Stimulated activated CD8-positive, alpha-beta memory T cell treated with anti-CD3 and anti-CD28 coated beads, Interleukin-7, amount 100 ng/mL, for 24 hours (primary cell): ENCODE results near the gene MSH5.
"Not testable (repeated sequence)": the region's sequence is repeated elsewhere in the genome, so short reads cannot be mapped to it uniquely, and the experiment has no call there.

Experiments
- DNase-seq: peaks from one replicate; pipeline ENCODE4 v3.0.0-alpha.2; 2020; ENCODE audit warnings: low read depth

MSH5 gene

DNA sequence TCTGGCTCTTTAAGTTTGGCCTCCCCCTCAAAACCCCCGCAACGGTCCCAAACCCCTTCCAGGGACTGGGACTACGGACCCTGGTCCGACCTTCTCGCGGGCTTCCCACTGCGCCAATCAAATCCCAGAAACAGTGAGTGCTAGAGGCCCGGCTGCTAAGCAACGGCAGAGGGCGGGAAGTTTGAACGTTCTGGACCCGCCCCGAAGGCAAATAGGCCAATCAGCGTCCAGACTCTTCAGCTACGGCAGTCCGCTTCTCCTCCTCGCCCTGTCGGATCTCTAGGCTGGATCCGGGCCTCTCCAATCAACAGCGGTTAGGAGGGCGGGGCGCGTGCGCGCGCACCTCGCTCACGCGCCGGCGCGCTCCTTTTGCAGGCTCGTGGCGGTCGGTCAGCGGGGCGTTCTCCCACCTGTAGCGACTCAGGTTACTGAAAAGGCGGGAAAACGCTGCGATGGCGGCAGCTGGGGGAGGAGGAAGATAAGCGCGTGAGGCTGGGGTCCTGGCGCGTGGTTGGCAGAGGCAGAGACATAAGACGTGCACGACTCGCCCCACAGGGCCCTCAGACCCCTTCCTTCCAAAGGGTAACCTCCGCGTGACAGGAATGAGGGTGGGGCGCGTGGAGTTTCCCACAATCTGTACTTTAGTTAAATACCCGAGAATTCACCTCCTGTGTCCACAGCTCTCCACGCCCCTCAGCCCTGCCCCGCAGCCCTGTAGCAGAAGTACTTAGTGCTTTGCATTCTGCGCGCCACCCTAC, at the start of gene MSH5:
MSH5 (plus strand) TSS at position 367 of the 758 bp plus-strand sequence. CDS start 462 bp downstream, outside the sequence.
- peak; percentile 94 for DNase-seq

DNA sequence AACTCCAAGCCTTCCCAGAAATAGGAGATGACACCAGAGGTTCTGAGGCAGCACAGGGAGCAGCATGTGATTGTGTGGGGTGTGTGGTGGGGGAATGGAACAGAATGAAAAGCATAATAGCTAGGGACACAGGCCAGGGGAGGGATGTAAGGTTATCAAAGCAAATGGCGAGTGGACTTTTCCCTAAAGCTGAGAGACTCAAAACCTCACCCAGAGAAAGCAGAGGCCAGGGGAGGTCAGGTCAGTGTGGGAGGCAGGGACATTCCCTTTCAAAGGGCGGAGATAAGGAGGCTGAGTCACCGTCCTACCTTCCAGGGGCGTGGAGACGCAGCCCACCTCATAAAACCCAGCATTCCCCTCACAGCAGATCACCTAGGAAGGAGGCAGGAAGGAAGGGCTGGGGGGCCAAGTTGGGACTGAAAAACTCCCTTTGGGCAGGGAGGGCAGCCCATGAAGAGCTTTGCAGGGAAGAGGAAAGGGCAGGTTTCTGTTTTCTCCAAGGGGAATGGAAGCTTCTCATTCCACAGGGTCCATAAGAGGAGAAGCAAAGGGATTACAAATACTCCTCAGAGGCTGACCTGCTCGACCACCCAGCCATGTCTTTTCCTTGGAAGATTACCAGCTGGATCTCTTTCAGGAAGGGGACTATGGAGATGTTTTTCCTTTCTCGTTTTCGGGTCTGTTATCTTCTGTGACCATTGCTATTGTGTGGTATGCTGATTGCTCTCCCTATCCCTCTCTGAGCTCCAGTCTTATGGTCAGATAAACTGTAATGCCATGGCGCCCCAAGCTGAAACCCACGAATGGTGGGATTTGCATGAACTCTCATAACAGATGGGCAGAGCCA, 49.4 kb upstream of the MSH5 start:
- DNase-seq = no peak

DNA sequence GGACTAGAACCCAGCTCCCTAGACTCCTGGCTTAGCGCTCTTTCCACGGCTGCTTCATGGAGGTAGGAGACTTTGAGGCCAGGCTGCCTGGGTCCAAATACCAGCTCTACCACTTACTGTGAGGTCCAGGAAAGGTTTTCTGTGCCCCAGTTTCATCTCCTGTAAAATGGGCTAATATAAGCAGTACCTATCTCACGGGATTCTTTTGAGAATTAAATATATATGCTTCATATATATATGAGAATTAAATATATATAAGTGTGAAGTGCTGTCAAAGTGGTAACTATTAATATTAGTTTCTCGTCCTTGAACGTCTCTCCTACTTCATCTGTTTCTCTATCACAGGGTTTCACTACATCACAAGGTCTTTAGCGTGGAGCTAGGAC, 48.7 kb upstream of the MSH5 start:
- DNase-seq = no peak

- no peak for DNase-seq
These were observed 48.2 kb upstream of the MSH5 start for GRCh38 chr6:31691564-31692108.

DNA sequence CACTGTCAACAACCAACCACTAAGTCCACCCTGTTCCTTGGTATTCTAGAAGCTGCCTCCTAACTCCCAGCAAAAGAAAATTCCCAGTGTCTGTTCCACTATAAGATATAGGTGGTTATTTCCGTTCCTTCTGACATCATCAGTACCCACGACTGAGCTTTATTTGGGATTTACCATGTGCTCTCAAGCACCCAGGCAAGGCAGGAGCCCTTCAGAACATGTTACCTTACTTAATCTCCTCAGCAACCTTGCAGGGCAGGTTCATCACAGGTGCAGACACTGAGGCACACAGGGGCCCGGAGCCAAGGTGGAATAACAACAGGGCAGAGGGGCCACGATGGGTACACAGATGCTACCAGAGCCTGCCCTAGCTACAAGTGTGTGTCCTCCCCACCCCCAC, 47.5 kb upstream of the MSH5 start:
- DNase-seq = no peak

DNA sequence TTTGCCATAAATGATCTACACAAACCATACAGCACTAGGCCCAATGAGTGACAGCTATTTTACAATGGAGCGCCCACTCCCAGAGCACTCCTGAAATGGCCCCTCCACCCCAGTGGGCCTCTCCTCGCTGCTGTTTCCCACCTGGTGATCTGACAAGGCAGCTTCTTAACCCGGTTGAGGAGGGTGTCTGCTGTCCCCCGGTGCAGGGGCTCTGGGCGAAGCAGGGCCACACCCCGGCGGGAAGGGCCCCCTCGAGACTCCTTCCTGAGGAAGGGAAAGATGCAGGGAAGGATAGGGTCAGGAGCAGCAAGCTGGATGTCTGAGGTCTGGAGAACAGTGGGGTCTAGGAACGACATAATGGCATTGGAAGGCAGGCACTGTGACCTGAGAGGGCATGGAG, 46.9 kb upstream of the MSH5 start:
- no peak for DNase-seq

DNA sequence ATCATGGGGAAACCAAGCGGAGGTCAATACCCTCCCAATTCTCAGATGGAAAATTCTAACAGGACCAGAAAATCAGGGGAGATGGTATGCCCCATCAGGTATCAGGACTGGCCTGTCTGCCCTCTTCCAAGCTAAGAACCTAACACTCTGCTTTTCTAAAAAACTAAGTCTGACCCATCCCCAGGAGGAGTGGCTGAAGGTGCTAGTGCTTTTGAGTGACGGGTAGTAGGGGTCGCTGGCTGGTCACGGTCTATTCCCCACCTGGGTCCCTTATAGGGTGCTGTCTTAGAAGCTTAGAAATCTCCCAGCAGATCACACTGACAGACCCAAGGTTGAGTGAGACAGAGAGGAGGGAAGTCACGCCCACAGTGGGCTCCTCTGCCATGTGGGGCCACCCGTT, 46.3 kb upstream of the MSH5 start:
- DNase-seq = no peak

DNA sequence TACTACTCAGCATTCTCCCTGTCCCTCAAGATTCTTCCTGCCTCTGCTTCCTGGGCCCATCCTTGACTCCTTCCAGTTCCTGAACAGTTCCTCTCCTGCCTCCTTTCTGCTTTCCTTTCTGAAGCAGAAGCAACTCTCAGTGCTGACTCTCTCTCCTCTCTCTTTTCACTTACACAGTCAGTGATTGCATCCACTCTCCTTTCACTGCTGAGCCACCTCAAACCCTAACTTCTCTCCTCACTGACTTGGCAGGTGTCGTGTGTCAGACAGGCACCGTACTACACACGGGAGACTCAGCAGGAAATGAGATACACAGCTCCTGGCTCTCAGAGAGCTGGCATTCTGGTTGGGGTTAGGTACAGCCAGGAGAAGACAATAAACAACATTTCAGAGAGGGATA, 42.2 kb upstream of the MSH5 start:
- DNase-seq = no peak

GRCh38 chr6:31700740-31701401, 38.9 kb upstream of the MSH5 start:
- DNase-seq = no peak

- no peak for DNase-seq
These were observed 38.0 kb upstream of the MSH5 start for GRCh38 chr6:31701666-31702404.

- DNase-seq = no peak
These were observed 37.4 kb upstream of the MSH5 start for GRCh38 chr6:31702405-31702818.

GRCh38 chr6:31702819-31703716, 36.7 kb upstream of the MSH5 start, which contains the start of gene ABHD16A:
TSS of gene ABHD16A (minus strand) at chr6:31703324. CDS start at chr6:31703281, 43 bp downstream.
- peak; percentile 96 for DNase-seq

DNA sequence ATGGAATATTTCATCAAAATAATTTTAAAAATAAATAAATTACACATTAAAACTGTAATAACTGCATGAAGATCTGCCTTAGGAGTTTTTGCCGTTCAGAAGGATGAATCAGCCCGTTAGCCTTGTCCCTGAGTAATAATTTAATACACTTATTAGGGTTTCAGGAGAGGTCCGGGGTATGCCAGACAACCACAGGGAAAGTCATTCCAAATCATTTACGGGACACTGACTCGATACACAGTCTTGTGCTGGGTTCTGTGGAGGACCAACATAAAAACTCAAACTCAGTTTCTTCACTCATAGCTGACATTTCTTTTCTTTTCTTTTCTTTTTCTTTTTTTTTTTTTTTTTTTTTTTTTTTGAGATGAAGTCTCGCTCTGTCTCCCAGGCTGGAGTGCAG, 33.9 kb upstream of the MSH5 start:
- no peak for DNase-seq

DNA sequence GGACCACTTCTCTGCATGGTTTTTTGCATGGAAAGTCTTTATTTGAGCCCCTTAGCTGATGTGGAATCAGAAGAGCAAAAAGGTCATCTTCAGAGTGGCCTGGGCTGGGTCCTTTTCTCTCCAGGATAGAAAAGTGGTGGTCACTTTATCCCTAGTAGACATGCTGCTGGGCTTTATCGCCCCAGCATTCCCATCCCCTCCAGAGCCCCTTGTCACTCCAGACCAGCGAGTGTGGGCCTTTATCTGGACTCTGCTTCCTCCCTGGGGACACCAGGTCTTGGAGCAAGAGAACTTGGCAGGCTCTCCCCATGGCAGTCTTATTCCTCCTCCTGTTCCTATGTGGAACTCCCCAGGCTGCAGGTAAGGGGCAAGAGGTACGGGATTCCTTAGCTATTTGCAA, 33.2 kb upstream of the MSH5 start, which contains the start of gene LY6G6F:
LY6G6F (plus strand) TSS at position 268 of the 400 bp plus-strand sequence; CDS start at position 309, 41 bp downstream.
- DNase-seq = no peak

DNA sequence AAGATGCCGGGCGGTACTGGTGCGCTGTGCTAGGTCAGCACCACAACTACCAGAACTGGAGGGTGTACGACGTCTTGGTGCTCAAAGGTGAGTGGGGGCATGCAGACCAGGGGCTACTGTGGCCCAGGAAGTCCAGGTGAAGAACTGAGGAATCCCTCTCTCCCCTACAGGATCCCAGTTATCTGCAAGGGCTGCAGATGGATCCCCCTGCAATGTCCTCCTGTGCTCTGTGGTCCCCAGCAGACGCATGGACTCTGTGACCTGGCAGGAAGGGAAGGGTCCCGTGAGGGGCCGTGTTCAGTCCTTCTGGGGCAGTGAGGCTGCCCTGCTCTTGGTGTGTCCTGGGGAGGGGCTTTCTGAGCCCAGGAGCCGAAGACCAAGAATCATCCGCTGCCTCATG, 32.1 kb upstream of the MSH5 start:
- no peak for DNase-seq

GRCh38 chr6:31708224-31708623, 31.6 kb upstream of the MSH5 start:
- DNase-seq = no peak

GRCh38 chr6:31709157-31709556, 30.6 kb upstream of the MSH5 start:
- DNase-seq = not testable (repeated sequence)

DNA sequence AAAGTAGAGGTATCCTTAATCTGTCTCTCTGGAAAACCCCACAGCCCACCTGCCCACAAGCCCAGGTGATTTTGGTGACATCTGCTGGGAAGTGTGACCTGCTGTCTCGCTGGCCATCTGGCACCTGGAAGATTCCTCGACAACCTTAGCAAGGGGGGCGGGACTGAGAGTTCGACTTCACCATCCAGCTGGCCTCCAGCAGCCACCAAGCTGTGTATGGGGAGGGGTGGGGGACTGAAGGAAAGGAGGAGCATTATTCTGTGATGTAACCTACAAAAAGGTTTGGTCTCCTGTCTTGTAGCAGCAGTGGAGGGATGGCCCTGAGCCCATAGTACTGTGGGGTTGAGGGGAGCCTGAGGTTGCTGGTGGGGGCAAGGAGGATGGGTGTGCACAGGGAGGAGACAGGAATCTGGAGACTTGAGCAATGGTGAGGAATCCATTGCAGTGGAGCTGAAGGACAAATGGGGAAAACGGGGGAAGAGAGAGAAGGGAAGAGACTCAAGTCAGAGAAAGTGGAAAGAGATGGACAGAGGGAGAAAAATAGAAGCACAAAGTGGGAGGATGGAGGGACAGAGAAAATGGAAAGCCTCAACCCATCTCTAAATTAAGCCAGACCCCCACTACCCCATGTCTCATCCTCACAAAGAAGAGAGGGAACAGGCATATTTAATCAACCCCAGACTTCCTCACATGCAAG, 29.1 kb upstream of the MSH5 start:
- no peak for DNase-seq

- DNase-seq = no peak
These were observed 28.6 kb upstream of the MSH5 start for GRCh38 chr6:31711233-31711632.

GRCh38 chr6:31712296-31712695, 27.5 kb upstream of the MSH5 start:
- no peak for DNase-seq
